ENCODE measurements around the gene CPS1.

CPS1 gene

DNA sequence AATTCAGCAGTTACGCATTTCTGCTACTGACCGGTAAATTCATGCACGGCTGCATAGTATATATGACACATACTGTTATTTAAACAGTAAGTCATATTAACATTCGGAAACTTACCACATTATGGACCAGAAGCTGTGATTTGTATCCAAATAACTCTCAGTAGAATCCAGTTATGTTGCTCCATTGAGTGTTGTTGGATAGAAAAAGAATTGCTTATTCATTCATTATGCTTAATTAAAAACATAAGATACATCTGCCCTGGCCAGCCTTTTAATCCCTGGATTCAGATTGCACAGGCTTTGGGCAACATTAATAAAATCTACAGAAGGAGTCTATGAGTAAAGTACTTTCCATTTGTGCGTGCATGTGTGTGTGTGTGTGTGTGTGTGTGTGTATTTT lies 111.3 kb downstream of the CPS1 start:
- Histone ChIP-seq H3K27ac (ENCODE audit: low read depth, low read length, poor library complexity, severe bottlenecking) (no peak overlapping the region), H4K20me1 (ENCODE audit: insufficient read depth, low read length) (no peaks in the 10 kb centered on the region), H3K27me3 (ENCODE audit: insufficient read depth, low read length) (no peaks in the 10 kb centered on the region; the same call in 1 of the 2 replicates), H3K36me3 (ENCODE audit: insufficient read depth, low read length) (no peaks in the 10 kb centered on the region), H3K4me2 (ENCODE audit: low read length) (no peak overlapping the region), H3F3A (ENCODE audit: insufficient read depth, low read length) (no peaks in the 10 kb centered on the region), H3K4me3 (ENCODE audit: low read depth, low read length, poor library complexity, severe bottlenecking) (no peak overlapping the region), H3K4me1 (ENCODE audit: insufficient read depth, low read length, severe bottlenecking) (no peaks in the 10 kb centered on the region), H3K9me2 (ENCODE audit: low read depth, low read length) (no peaks in the 10 kb centered on the region), H3K9me3 (ENCODE audit: low read length) (no peaks in the 10 kb centered on the region), H3K79me2 (ENCODE audit: insufficient read depth, low read length) (no peaks in the 10 kb centered on the region), H3K9ac (ENCODE audit: low read length) (no peak overlapping the region), H2AFZ (ENCODE audit: low read length) (no peak overlapping the region)
- no peak for TF ChIP-seq CTCF (IDR thresholded peaks at IDR 0.05; ENCODE audit: low read length)
- TF ChIP-seq EZH2 (IDR thresholded peaks at IDR 0.05; ENCODE audit: borderline replicate concordance, low read length), result no peak

DNA sequence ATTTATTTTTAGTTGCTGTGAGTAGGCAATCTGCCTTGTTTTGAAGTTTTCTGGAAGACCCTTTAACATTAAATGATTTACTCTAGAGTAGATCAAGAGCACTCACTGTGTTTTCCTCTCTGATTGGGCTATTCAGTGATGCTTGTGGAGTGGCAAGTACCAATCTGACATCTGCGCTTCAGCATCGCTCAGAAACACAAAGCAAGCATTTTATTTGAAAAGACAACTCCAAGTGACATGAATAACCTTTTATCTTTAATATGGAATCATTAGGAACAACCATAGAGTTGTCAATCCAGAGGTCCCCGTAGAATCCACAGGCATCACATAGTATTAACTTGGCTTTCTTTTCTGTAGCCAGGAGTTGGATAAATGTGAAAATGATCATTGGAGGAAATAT lies 114.7 kb downstream of the CPS1 start:
- Histone ChIP-seq H3K4me1 (ENCODE audit: insufficient read depth, low read length, severe bottlenecking) (no peaks in the 10 kb centered on the region), H3F3A (ENCODE audit: insufficient read depth, low read length) (no peaks in the 10 kb centered on the region), H4K20me1 (ENCODE audit: insufficient read depth, low read length) (no peaks in the 10 kb centered on the region), H3K27ac (ENCODE audit: low read depth, low read length, poor library complexity, severe bottlenecking) (no peak overlapping the region), H3K36me3 (ENCODE audit: insufficient read depth, low read length) (no peaks in the 10 kb centered on the region), H3K4me2 (ENCODE audit: low read length) (no peak overlapping the region), H3K9me2 (ENCODE audit: low read depth, low read length) (no peaks in the 10 kb centered on the region), H3K9me3 (ENCODE audit: low read length) (no peaks in the 10 kb centered on the region), H2AFZ (ENCODE audit: low read length) (no peak overlapping the region), H3K27me3 (ENCODE audit: insufficient read depth, low read length) (no peaks in the 10 kb centered on the region; the same call in 1 of the 2 replicates), H3K9ac (ENCODE audit: low read length) (no peak overlapping the region), H3K79me2 (ENCODE audit: insufficient read depth, low read length) (no peaks in the 10 kb centered on the region), H3K4me3 (ENCODE audit: low read depth, low read length, poor library complexity, severe bottlenecking) (no peak overlapping the region)
- TF ChIP-seq CTCF (IDR thresholded peaks at IDR 0.05; ENCODE audit: low read length) (no peak), EZH2 (IDR thresholded peaks at IDR 0.05; ENCODE audit: borderline replicate concordance, low read length) (no peak)

GRCh38 chr2:210673117-210673516 lies 116.7 kb downstream of the CPS1 start:
- H3K4me1 ChIP-seq (ENCODE audit: insufficient read depth, low read length, severe bottlenecking), result no peaks in the 10 kb centered on the region
- H3K9me3 ChIP-seq (ENCODE audit: low read length), result no peaks in the 10 kb centered on the region
- H3K4me2 ChIP-seq (ENCODE audit: low read length), result no peak overlapping the region
- H3K27me3 ChIP-seq (ENCODE audit: insufficient read depth, low read length), result no peaks in the 10 kb centered on the region; the same call in 1 of the 2 replicates
- no peak overlapping the region for H3K4me3 ChIP-seq (ENCODE audit: low read depth, low read length, poor library complexity, severe bottlenecking)
- no peaks in the 10 kb centered on the region for H3F3A ChIP-seq (ENCODE audit: insufficient read depth, low read length)
- no peaks in the 10 kb centered on the region for H3K36me3 ChIP-seq (ENCODE audit: insufficient read depth, low read length)
- TF ChIP-seq EZH2 (IDR thresholded peaks at IDR 0.05; ENCODE audit: borderline replicate concordance, low read length), result no peak
- no peak for TF ChIP-seq CTCF (IDR thresholded peaks at IDR 0.05; ENCODE audit: low read length)
- H4K20me1 ChIP-seq (ENCODE audit: insufficient read depth, low read length), result no peaks in the 10 kb centered on the region
- no peak overlapping the region for H3K27ac ChIP-seq (ENCODE audit: low read depth, low read length, poor library complexity, severe bottlenecking)
- H3K79me2 ChIP-seq (ENCODE audit: insufficient read depth, low read length), result no peaks in the 10 kb centered on the region
- H2AFZ ChIP-seq (ENCODE audit: low read length), result no peak overlapping the region
- no peaks in the 10 kb centered on the region for H3K9me2 ChIP-seq (ENCODE audit: low read depth, low read length)
- no peak overlapping the region for H3K9ac ChIP-seq (ENCODE audit: low read length)

All from OCI-LY1 (cell line).